Measurements from ENCODE around the gene COX8A.

The COX8A gene

DNA sequence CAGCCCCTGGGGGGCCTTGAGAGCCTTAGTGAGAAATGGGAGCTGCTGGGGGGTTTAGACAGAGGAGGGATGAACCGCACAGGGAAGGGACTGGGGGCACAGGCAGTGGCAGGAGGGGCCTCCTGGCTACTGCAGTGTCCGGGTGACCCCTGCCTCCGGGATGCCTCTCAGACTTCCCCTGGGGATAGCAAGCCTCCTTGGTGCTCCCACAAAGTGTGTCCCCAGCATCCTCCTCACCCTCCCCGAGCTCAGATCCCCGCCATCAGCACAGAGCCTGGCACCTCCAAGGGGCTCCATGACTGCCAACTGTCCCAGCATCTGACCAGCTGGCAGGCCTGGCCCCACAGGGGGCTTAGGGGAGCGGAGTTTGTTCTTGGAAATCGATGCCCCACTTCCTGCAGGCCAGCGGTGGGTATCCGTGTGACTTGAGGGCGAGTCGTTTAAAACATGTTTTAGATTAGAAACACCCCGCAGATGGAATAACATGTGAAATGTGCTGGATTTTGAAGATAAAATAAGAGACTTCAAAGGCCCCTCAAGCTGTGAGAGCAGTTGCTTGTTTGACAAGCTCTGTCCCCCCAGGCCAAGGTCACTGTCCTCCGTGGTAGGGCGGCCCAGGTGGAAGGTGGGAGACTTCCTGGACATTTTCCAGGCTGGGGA lies 47.8 kb downstream of the COX8A start:
- DNase-seq: no peak

DNA sequence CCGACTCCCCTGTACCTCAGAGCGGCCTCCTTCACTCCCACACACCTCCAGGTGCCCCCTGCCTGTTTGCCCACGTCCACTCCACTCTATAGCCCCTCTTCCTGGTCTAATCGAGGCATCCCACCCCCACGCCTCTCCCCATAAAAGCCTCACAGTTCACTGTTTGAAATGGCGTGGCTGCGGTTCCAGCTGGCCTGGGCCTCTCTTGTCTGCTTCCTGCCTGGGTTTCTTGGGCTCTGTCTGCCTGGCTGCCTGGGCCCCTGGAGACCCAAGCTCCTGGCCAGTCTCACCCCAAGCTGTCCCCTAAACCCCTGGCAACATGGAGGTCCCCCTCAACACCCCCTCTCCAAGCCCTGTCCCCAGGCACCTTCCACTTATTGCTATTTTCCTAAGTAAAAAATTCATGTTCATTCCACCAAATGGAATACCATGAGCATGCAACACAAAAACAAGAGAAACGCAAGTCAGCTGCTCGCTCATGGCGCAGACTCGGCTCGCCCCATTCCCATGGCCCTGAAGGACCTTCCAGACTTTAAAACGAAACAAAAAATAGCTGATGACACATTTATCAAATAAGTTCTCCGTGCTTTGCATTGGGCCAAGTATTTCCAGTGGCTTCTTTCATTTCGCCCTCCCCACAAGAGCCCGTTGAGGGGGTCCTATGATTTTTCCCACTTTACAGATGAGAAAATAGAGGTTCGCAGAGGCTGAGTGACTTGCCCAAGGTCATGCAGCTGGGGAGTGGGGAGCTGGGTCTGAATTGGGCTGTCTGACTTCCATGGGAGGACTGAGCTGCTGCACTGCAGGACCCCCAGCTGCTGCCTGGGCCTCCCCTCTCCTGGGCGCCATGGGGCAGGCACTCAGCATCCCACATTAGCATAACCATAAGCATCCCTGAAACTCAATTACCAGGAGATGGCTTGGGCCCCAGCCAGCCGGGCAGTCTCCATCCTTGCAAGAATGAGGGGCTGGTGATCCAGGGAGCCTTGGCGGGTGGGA lies 49.6 kb downstream of the COX8A start:
- no peak for DNase-seq

DNA sequence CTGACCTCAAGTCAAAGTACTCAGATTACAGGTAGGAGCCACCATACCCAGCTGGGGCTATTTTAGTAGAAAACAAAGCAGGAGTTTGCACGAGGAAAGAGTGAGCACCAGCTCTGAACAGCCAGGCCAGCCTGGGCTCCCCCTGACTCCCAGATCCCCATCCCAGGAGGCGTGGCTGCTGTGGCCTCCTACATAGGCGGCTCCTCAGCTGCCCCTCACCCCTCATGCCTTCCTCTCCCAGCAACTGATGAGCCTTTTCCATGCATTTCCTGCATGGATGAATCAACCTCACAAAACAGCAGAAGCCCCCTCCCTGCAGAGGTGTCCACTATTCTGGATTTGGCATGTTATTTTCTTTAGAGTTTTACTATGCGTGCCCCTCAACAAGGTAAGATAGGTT lies 50.8 kb downstream of the COX8A start:
- DNase-seq: no peak
